Measurements from ENCODE around the gene TMEM183A.

The TMEM183A gene

DNA sequence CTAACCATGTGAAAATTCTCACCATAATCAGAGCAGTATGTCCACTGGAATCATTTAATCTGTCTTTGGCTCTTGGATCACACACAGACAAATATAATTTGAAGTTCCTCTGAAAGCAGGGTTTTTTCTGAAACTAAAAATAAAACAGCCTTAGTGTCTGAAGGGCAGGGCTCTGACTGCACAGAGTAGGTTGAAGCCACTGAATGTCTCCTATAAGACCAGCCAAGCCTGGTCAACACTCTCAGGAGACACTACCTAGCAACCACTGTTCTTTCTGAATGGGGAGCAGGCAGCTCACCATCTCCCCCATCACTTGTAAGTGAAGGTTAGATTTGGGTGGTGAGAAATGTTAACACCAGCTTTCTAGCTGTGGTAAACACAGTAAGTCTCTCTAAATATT, 16.1 kb upstream of the TMEM183A start:
- TF ChIP-seq, protein P1, sequence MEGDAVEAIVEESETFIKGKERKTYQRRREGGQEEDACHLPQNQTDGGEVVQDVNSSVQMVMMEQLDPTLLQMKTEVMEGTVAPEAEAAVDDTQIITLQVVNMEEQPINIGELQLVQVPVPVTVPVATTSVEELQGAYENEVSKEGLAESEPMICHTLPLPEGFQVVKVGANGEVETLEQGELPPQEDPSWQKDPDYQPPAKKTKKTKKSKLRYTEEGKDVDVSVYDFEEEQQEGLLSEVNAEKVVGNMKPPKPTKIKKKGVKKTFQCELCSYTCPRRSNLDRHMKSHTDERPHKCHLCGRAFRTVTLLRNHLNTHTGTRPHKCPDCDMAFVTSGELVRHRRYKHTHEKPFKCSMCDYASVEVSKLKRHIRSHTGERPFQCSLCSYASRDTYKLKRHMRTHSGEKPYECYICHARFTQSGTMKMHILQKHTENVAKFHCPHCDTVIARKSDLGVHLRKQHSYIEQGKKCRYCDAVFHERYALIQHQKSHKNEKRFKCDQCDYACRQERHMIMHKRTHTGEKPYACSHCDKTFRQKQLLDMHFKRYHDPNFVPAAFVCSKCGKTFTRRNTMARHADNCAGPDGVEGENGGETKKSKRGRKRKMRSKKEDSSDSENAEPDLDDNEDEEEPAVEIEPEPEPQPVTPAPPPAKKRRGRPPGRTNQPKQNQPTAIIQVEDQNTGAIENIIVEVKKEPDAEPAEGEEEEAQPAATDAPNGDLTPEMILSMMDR (conservative IDR thresholded peaks at IDR 0.05) = no peak
- H3K27ac ChIP-seq = no peak overlapping the region

DNA sequence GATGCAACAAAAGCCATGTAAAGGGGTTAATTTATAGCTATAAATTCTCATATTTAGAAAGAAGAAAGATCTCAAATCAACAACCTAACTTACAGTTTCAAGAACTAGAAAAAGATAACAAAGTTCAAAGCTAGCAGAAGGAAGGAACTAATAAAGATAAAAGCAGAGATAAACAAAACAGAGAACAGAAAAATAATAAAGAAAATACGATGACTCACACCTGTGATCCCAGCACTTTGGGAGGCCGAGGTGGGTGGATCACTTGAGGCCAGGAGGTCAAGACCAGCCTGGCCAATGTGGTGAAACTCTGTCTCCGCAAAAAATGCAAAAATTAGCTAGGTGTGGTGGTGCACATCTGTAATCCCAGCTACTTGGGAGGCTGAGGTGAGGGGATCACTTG, 12.4 kb upstream of the TMEM183A start:
- H3K27ac ChIP-seq = no peak overlapping the region
- TF ChIP-seq, protein P1 (conservative IDR thresholded peaks at IDR 0.05) = no peak

DNA sequence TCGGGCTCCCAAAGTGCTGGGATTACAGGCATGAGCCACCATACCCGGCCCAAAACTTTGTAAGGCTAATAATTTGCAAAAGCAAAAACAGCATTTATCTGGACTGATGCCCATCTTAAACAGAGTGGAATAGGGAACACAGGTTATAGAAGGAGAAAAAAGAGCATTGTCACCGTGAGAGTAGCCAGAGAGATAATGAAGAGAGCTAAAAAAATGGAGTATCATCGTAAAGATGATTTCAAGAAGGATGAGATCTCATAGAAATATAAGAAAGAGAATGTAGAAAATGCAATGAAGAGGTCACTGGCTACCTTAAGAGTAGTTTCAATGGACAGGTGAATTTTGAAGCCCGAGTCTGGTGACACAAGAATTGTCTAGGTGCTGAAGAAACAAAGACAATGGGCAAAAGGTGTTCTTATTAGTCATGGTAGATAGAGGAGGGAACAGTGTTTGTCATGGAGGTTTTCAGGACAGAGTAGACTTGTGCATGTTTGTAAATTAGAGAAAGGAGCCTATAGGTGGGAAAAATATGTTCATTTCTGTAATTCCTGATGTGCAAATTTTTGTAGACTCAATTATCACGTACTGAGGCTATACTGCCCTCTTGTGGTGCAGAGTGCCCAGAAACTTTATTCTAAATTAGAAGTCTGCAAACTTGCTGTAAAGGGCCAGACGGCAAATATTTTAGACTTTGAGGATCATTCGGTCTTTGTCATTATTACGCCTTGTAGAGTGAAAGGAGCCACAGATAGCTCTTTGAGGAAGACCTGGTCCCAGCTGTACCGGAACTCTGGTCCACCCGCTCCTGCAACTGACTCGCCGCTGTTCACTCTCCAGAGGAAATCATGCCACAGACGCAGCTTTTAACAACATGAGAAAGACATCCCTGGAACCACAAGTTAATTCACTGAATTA, 8.1 kb upstream of the TMEM183A start:
- H3K27ac ChIP-seq = peak overlapping the region; percentile 14; the same call in 1 of the 2 replicates
- TF ChIP-seq, protein P1 (conservative IDR thresholded peaks at IDR 0.05) = peak; percentile 88

DNA sequence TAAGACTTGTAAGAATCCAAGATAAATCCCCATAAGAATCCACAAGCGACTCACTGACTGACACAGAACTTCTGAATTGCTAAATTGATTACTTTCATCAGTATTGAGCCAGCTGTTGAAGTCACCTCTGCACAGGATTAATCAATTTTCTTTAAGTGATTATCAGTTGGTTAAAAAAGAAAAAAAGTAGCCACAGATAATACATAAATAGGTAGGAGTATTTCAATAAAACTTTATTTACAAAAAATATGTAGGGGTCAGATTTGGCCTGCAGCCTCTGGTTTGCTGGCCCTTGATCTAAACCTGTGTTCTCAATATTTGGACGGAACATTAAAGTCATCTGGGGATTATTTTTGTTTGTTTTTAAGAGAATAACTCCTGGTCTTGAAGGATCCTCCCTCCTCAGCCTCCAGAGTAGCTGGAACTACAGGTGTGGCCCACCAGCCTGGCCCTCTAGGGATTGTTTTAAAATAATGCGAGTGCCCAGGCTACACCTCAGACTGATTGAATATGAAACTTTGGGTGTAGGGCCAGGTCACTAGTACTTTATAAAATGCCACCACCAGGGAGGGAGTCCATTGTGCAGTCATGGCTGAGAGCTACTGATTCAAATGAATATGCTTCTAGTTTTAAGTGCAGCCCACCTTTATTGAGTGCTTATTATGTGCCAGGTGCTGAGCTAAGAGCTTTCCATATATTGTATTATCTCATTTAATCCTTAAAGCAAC, 6.8 kb upstream of the TMEM183A start:
- TF ChIP-seq, protein P1 (conservative IDR thresholded peaks at IDR 0.05) = no peak
- no peak overlapping the region for H3K27ac ChIP-seq

DNA sequence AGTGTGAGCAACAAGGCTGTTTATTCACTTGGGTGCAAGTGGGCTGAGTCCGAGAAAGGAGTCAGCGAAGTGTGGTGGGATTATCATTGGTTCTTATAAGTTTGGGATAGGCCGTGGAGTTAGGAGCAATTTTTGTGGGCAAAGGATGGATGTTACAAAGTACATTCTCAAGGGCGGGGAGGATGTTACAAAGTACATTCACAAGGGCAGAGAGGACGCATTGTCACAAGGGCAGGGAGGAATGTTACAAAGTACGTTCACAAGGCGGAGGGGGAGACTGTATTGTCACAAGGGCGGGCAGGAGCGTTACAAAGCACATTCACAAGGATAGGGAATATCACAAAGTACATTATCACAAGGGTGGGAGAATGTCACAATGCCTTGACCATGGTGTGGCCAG, 5.2 kb upstream of the TMEM183A start:
- TF ChIP-seq, protein P1 (conservative IDR thresholded peaks at IDR 0.05) = no peak
- no peak overlapping the region for H3K27ac ChIP-seq

DNA sequence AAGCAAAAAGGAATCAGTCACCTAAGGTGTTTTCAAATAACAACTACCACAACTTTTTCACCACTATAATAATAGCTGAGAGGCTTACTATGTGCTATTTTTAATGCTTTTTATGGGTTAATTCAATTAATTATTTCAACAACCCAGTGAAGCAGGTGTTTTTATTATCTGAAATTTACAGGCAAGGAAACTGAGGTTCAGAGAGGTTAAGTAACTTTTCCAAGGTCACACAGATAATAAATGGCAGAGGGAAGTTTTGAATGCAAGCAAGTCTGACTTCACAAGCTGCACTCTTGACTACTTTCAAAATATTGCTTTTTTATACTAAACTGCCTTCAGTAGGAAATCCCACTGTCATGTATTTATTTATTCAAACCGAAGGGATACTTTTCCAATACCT, 4.2 kb upstream of the TMEM183A start:
- H3K27ac ChIP-seq = no peak overlapping the region
- TF ChIP-seq, protein P1 (conservative IDR thresholded peaks at IDR 0.05) = no peak

DNA sequence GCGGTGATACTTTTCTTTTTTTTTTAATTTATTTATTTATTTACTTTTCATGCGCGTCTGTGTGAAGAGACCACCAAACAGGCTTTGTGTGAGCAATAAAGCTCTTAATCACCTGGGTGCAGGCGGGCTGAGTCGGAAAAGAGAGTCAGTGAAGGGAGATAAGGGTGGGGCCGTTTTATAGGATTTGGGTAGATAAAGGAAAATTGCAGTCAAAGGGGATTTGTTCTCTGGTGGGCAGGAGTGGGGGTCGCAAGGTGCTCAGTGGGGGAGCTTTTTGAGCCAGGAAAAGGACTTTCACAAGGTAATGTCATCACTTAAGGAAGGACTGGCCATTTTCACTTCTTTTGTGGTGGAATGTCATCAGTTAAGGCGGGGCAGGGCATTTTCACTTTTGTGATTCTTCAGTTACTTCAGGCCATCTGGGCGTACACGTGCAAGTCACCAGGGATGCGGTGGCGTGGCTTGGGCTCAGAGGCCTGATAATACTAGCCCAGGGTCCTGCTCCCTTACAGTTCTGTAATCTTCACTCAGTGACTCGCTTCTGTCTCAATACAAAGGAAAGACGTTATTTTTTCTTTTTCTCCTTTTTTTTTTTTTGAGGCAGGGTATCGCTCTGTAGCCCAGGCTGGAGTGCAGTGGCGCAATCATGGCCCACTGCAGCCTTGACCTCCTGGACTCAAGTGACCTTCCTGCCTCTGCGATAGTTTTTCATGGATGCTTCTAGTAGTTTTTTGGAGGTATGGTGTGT, 1.6 kb upstream of the TMEM183A start:
- H3K27ac ChIP-seq = peak overlapping the region; percentile 89; the same call in 1 of the 2 replicates

Measured in VCaP (cell line).